ENCODE measurements around the gene C2CD5. TPM values are rescaled to one million over a fixed set of nuclear protein-coding genes. Genes with fewer than 3 reads are reported as not detected.

C2CD5 gene
- total and polyA plus RNA-seq, 2 of the 4 experiments (the other 2 are of a cell fraction): 14.5 to 15.8 TPM

- peak; percentile 81 for TF ChIP-seq CTCF (conservative IDR thresholded peaks at IDR 0.05; ENCODE audit: low read depth, low read length)
- peak; percentile 88 for TF ChIP-seq RAD21 (IDR thresholded peaks at IDR 0.05; ENCODE audit: low read length)
- TF ChIP-seq SMC3 (IDR thresholded peaks at IDR 0.05; ENCODE audit: low read depth, low read length): peak; percentile 78
- no peak for TF ChIP-seq FOS (IDR thresholded peaks at IDR 0.05; ENCODE audit: low read depth, low read length)
- no peak overlapping the region for H3K27ac ChIP-seq (ENCODE audit: insufficient read depth, low read length)
- DNase-seq (peak; percentile 79), ATAC-seq (ENCODE audit: low read depth) (peak; percentile 99)
- no peak overlapping the region for H3K23ac ChIP-seq (ENCODE audit: low read depth, low read length)
- H3K56ac ChIP-seq (ENCODE audit: extremely low read depth, insufficient read depth, low read length): no peak overlapping the region
- no peak overlapping the region for H2BK20ac ChIP-seq (ENCODE audit: low read depth, low read length)
- H2BK5ac ChIP-seq (ENCODE audit: low read depth, low read length, poor library complexity, severe bottlenecking): no peak overlapping the region
- no peak overlapping the region for H3K4me3 ChIP-seq (ENCODE audit: insufficient read depth, low read depth, low read length)
- H3K18ac ChIP-seq (ENCODE audit: low read depth, low read length): no peak overlapping the region
- H3K9ac ChIP-seq (ENCODE audit: low read depth, low read length): no peak overlapping the region
- intact Hi-C loops (cut with micrococcal nuclease) (loop anchor here (1.0 to 10.0 kb wide), 5 partner anchors 108 to 745 kb away; no protein-coding TSS in a partner anchor), in situ Hi-C loops (cut with MboI; ENCODE audit: low sequenced_read_pairs) (loop anchor here (10.0 to 25.0 kb wide), 2 partner anchors 359 to 756 kb away; no protein-coding TSS in a partner anchor), dilution Hi-C loops (cut with HindIII; ENCODE audit: low sequenced_read_pairs, unreplicated experiment) (no loop called here)
- no peaks in the 10 kb centered on the region for H3K79me1 ChIP-seq (ENCODE audit: low read depth in 1 of 2, low read length in 2 of 2)
- H3K27me3 ChIP-seq (ENCODE audit: control insufficient read depth, insufficient read depth, low read length): no peaks in the 10 kb centered on the region; the same call in 1 of the 2 replicates
- CTCF ChIA-PET: interaction anchor here (0.6 to 1.3 kb wide), 6 partner anchors 12 to 744 kb away, joined by 3 to 5 read pairs (median 3); no protein-coding TSS in a partner anchor
- no peak overlapping the region for H4K5ac ChIP-seq (ENCODE audit: low read depth, low read length)
- no peaks in the 10 kb centered on the region for H3K36me3 ChIP-seq (ENCODE audit: control insufficient read depth, insufficient read depth, low read length)
- H3K4me1 ChIP-seq (ENCODE audit: control insufficient read depth, insufficient read depth, low read length): peaks cover 3% of the 10 kb centered on the region; the same call in 1 of the 2 replicates
- H3K4ac ChIP-seq (ENCODE audit: low read depth, low read length): no peak overlapping the region
- peak overlapping the region; percentile 68 for H2AK9ac ChIP-seq (replicated peaks; ENCODE audit: low read depth, low read length, poor library complexity)
- no peak overlapping the region for H2AK5ac ChIP-seq (ENCODE audit: low read depth, low read length)
- H4K20me1 ChIP-seq (ENCODE audit: insufficient read depth, low read length): no peaks in the 10 kb centered on the region
- POLR2A ChIA-PET (ENCODE audit: unreplicated experiment): no interaction called here
- no CpG with 5 or more reads among the region's 17 CpGs for WGBS, 2 experiments (ENCODE audit: extremely low coverage in 2 of 2, insufficient read length in 1 of 2)
- H3K14ac ChIP-seq (replicated peaks; ENCODE audit: low read depth, low read length): no peak overlapping the region
- no peak overlapping the region for H4K8ac ChIP-seq (ENCODE audit: low read depth in 2 of 2, low read length in 2 of 2)
- no TSS peak for BruUV-seq (replicated peaks)
- H2BK120ac ChIP-seq (ENCODE audit: low read depth, low read length): no peak overlapping the region
- no peaks in the 10 kb centered on the region for H3K9me1 ChIP-seq (ENCODE audit: insufficient read depth, low read length)
- no peaks in the 10 kb centered on the region for H3K9me3 ChIP-seq (ENCODE audit: control insufficient read depth, insufficient read depth, low read length)
- H2BK15ac ChIP-seq (ENCODE audit: low read depth, low read length): no peak overlapping the region
- no peak overlapping the region for H3K4me2 ChIP-seq (ENCODE audit: low read depth, low read length)
- H4K91ac ChIP-seq (ENCODE audit: insufficient read depth, low read depth, low read length): no peak overlapping the region
- H2AFZ ChIP-seq (replicated peaks; ENCODE audit: low read length, poor library complexity): peak overlapping the region; percentile 18
These were observed 100.7 kb downstream of the C2CD5 start for GRCh38 chr12:22443379-22444316.

Data from IMR-90 (cell line).